NCI-H524 treated with DMSO at 0.1 percent for 48 hours (cell line): ENCODE measurements around the gene LRRK2.
"Not testable (repeated sequence)": the region's sequence is repeated elsewhere in the genome, so short reads cannot be mapped to it uniquely, and the experiment has no call there.

Source experiments
- DNase-seq: peaks from one replicate; lab custom pipeline; 2025; lab: John Stamatoyannopoulos, UW

The LRRK2 gene

GRCh38 chr12:40315375-40315774 lies 90.6 kb downstream of the LRRK2 start:
- no peak for DNase-seq

GRCh38 chr12:40324261-40324660 lies 99.5 kb downstream of the LRRK2 start:
- DNase-seq = no peak

GRCh38 chr12:40325349-40325960 lies 100.7 kb downstream of the LRRK2 start:
- DNase-seq = peak; percentile 14

- no peak for DNase-seq
These were observed 102.7 kb downstream of the LRRK2 start for GRCh38 chr12:40327535-40327934.

- DNase-seq = no peak
These were observed 105.4 kb downstream of the LRRK2 start for GRCh38 chr12:40330180-40330579.

GRCh38 chr12:40331886-40332285 lies 107.1 kb downstream of the LRRK2 start:
- DNase-seq = no peak

GRCh38 chr12:40335991-40336390 lies 111.2 kb downstream of the LRRK2 start:
- DNase-seq = no peak

GRCh38 chr12:40336573-40337199 lies 111.9 kb downstream of the LRRK2 start:
- no peak for DNase-seq

GRCh38 chr12:40338071-40338470 lies 113.3 kb downstream of the LRRK2 start:
- no peak for DNase-seq

GRCh38 chr12:40338621-40339020 lies 113.8 kb downstream of the LRRK2 start:
- no peak for DNase-seq

GRCh38 chr12:40342010-40342409 lies 117.2 kb downstream of the LRRK2 start:
- DNase-seq = no peak

- DNase-seq = no peak
These were observed 118.3 kb downstream of the LRRK2 start for GRCh38 chr12:40343124-40343523.

- no peak for DNase-seq
These were observed 119.5 kb downstream of the LRRK2 start for GRCh38 chr12:40344312-40344711.

GRCh38 chr12:40351976-40352375 lies 127.2 kb downstream of the LRRK2 start:
- DNase-seq = peak; percentile 45

- no peak for DNase-seq
These were observed 150.3 kb downstream of the LRRK2 start for GRCh38 chr12:40375076-40375475.

- no peak for DNase-seq
These were observed 151.9 kb downstream of the LRRK2 start for GRCh38 chr12:40376533-40377267.

- DNase-seq = no peak
These were observed 153.9 kb downstream of the LRRK2 start for GRCh38 chr12:40378691-40379090.

- DNase-seq = no peak
These were observed 157.4 kb downstream of the LRRK2 start for GRCh38 chr12:40382217-40382616.

GRCh38 chr12:40387279-40387678 lies 162.5 kb downstream of the LRRK2 start:
- not testable (repeated sequence) for DNase-seq

GRCh38 chr12:40390980-40391379 lies 166.2 kb downstream of the LRRK2 start:
- DNase-seq = no peak

GRCh38 chr12:40393026-40393425 lies 168.2 kb downstream of the LRRK2 start:
- no peak for DNase-seq

GRCh38 chr12:40399656-40400055 lies 174.9 kb downstream of the LRRK2 start:
- DNase-seq = no peak

- DNase-seq = no peak
These were observed 180.6 kb downstream of the LRRK2 start for GRCh38 chr12:40405419-40405818.
